ENCODE results near the gene CMSS1. TPM values are rescaled to one million over a fixed set of nuclear protein-coding genes. Genes with fewer than 3 reads are reported as not detected.

Gene CMSS1
- total RNA-seq, 4 donors from 2014 or later, result 1.3 to 9.9 (median 2.3) TPM

DNA sequence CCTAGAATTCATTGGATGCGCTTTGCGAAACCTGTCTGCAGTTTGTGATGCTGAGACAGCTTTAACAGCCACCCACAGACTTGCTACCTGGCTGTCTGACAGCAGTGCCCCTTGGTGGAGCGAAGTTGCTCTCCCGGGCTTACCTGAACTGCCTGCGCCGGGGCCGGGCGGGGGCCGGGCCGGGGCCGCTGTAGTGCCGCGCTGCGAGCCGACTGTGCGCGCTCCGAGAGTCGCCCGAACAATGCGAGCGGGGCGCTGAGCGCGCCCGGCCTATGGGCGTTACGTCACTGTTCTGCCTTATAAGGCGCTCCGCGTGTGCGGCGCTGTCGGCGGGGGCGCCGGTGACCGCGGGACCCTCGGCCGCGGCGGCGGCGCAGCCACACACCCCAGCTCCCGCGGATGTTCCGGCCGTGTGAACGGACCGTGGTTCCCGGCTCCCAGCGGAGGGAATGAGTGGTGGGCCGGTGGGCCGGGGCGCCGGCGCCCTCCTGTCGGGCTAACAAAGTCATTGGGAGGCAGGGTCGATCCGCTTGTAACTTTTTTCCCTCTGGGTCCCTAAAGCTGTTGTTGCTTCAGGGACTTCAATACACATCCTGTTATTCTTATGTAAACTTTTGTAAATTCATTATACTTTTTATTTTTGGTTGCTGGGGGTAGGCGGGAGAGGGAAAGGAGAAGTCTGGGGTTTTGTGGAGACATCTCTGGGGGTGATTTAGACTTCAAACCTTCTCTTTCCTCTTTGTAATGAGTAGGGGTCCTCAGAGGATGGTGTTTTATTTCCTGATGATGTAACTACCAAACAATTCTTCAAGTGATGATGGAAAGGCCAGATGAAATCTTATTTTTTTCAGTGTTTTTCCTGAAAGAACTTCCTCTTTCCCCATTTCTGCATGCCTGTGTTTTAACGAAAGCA, 58.5 kb downstream of the CMSS1 start:
- no peaks in the 10 kb centered on the region for H3K27me3 ChIP-seq
- peak; percentile 72 to 92 (median 87) for DNase-seq
- H3K36me3 ChIP-seq, result no peaks in the 10 kb centered on the region
- H3K9me3 ChIP-seq, result no peaks in the 10 kb centered on the region
- H3K27ac ChIP-seq, result peak overlapping the region; percentile 80 to 94 (median 84)
- peak; percentile 64 to 80 for TF ChIP-seq POLR2A (IDR thresholded peaks at IDR 0.05)
- TF ChIP-seq CTCF (IDR thresholded peaks at IDR 0.05), result peak in 1 of 6 experiments; percentile 1
- H3K4me1 ChIP-seq, result peaks cover 0 to 16% (median 0%) of the 10 kb centered on the region in 4 donors
- peak overlapping the region; percentile 48 to 70 (median 62) for H3K4me3 ChIP-seq

DNA sequence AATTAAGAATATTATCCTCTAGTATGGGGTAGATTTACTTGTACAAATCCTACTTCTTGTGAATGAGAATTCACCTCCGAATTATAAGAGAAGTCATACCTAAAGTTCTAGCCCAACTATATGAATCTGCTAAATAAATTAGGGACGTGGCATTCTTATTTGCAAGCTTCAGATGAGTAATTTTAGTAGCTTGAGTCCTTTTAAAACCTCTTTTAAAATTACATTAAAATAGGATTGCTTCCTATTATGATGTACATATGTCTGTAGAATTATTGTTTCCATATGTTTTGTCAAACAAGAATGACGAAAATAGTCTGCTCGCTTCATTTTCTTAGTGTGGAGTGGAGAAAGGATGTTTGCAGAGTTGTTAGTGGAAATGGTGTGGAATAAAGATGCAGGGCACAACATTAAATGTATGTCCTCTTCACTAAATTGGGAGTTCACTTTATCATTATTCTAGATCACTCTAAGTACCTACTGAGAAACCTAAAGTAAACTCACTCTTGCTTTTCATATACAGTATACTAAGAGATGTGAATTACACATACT, 59.4 kb downstream of the CMSS1 start:
- Histone ChIP-seq H3K27me3 (no peaks in the 10 kb centered on the region), H3K9me3 (no peaks in the 10 kb centered on the region), H3K4me1 (peaks cover 0 to 9% (median 0%) of the 10 kb centered on the region in 4 donors), H3K27ac (peak overlapping the region; percentile 80 to 94 (median 84)), H3K4me3 (peak overlapping the region in 1 of 4 donors; percentile 70), H3K36me3 (no peaks in the 10 kb centered on the region)
- TF ChIP-seq CTCF (IDR thresholded peaks at IDR 0.05) (no peak), POLR2A (IDR thresholded peaks at IDR 0.05) (no peak)
- DNase-seq, result no peak

- TF ChIP-seq POLR2A (IDR thresholded peaks at IDR 0.05), result no peak
- TF ChIP-seq CTCF (IDR thresholded peaks at IDR 0.05), result no peak
- Histone ChIP-seq H3K9me3 (no peaks in the 10 kb centered on the region), H3K4me1 (peaks cover 0 to under 1% (median 0%) of the 10 kb centered on the region in 4 donors), H3K4me3 (no peak overlapping the region), H3K27me3 (no peaks in the 10 kb centered on the region), H3K27ac (peak overlapping the region in 3 of 4 donors; percentile 80 to 94 (median 88)), H3K36me3 (no peaks in the 10 kb centered on the region)
- no peak for DNase-seq
Measured at GRCh38 chr3:99878005-99878404, 60.3 kb downstream of the CMSS1 start.

- H3K9me3 ChIP-seq, result no peaks in the 10 kb centered on the region
- H3K4me1 ChIP-seq, result peaks cover 0 to 4% (median 0%) of the 10 kb centered on the region in 4 donors
- no peaks in the 10 kb centered on the region for H3K27me3 ChIP-seq
- H3K4me3 ChIP-seq, result no peak overlapping the region
- DNase-seq, result no peak
- no peak overlapping the region for H3K27ac ChIP-seq
- TF ChIP-seq POLR2A (IDR thresholded peaks at IDR 0.05), result no peak
- no peak for TF ChIP-seq CTCF (IDR thresholded peaks at IDR 0.05)
- H3K36me3 ChIP-seq, result no peaks in the 10 kb centered on the region
Measured at GRCh38 chr3:99879275-99879674, 61.6 kb downstream of the CMSS1 start.

DNA sequence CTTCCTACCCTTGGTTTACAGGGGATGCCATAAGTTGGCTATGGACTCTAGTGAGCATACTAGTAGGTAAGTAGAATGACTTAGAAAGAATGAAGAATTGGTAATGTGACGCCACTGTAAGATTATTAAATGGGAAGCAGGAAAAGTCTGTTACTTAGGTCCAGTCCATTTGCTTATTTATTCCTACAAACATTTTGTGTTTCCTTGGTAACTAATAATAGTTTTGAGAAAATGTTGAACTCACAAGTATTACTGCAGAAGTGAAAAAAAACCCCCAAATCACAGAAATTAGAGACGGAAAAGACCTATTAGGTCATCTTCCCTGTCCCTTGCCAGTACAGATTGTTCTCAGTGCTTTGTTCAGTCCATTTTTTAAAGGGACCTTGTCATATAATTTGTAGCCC, 63.5 kb downstream of the CMSS1 start:
- Histone ChIP-seq H3K4me1 (peaks cover 0 to 4% (median 0%) of the 10 kb centered on the region in 4 donors), H3K4me3 (no peak overlapping the region), H3K27ac (peak overlapping the region; percentile 43 to 75 (median 62)), H3K36me3 (no peaks in the 10 kb centered on the region), H3K9me3 (no peaks in the 10 kb centered on the region), H3K27me3 (no peaks in the 10 kb centered on the region)
- no peak for DNase-seq
- TF ChIP-seq CTCF (IDR thresholded peaks at IDR 0.05) (no peak), POLR2A (IDR thresholded peaks at IDR 0.05) (no peak)

All from Peyer's patch (tissue), 4 donors.